IMR-90 (cell line): Measurements from ENCODE around the gene CDKAL1.

Experiments
- BHLHE40 ChIP-seq: fragments of 150-350 bp; IDR thresholded peaks from 2 replicates; pipeline ENCODE4 v1.6.1; 2016; ENCODE audit warnings: mild to moderate bottlenecking, low read depth, low read length
- FOS ChIP-seq: fragments of 150-350 bp; IDR thresholded peaks from 2 replicates; pipeline ENCODE4 v1.6.1; 2016; ENCODE audit warnings: low read depth, low read length
- MAFK ChIP-seq: IDR thresholded peaks from 2 replicates; pipeline ENCODE4 v1.6.1; 2012; ENCODE audit warnings: low read depth, low read length, improper control_type of control experiment
- MAZ ChIP-seq: IDR thresholded peaks from 2 replicates; pipeline ENCODE4 v1.6.1; 2012; ENCODE audit warnings: low read depth, mild to moderate bottlenecking, low read length, improper control_type of control experiment, moderate library complexity, borderline replicate concordance
- MXI1 ChIP-seq: IDR thresholded peaks from 2 replicates; pipeline ENCODE4 v1.6.1; 2012; ENCODE audit warnings: low read depth, mild to moderate bottlenecking, low read length, moderate library complexity, borderline replicate concordance
- NFE2L2 ChIP-seq: fragments of 150-350 bp; IDR thresholded peaks from 2 replicates; pipeline ENCODE4 v1.6.1; 2016; ENCODE audit warnings: low read depth, mild to moderate bottlenecking, low read length
- POLR2A ChIP-seq: IDR thresholded peaks from 2 replicates; pipeline ENCODE4 v1.6.1; 2012; ENCODE audit warnings: mild to moderate bottlenecking, low read depth, low read length
- RAD21 ChIP-seq: IDR thresholded peaks from 2 replicates; pipeline ENCODE4 v1.6.1; 2012; ENCODE audit warnings: low read length, improper control_type of control experiment
- RCOR1 ChIP-seq: IDR thresholded peaks from 2 replicates; pipeline ENCODE4 v1.6.1; 2012; ENCODE audit warnings: mild to moderate bottlenecking, low read length, improper control_type of control experiment; ENCODE audit not compliant: insufficient replicate concordance
- RFX5 ChIP-seq: IDR thresholded peaks from 2 replicates; pipeline ENCODE4 v1.8.0; 2012; ENCODE audit warnings: low read depth, mild to moderate bottlenecking, low read length, moderate library complexity
- SMC3 ChIP-seq: fragments of 150-350 bp; IDR thresholded peaks from 2 replicates; pipeline ENCODE4 v1.6.1; 2016; ENCODE audit warnings: low read depth, mild to moderate bottlenecking, antibody characterized with exemption, low read length, moderate library complexity
- TF ChIP-seq, protein P1 (sequence below): conservative IDR thresholded peaks from 2 replicates; pipeline ENCODE4 v1.5.1; 2012; ENCODE audit warnings: mild to moderate bottlenecking, low read depth, low read length, improper control_type of control experiment
- TF ChIP-seq, protein P2 (sequence below): fragments of 150-350 bp; IDR thresholded peaks from 2 replicates; pipeline ENCODE4 v1.6.1; 2016; ENCODE audit warnings: low read depth, mild to moderate bottlenecking, low read length, moderate library complexity, borderline replicate concordance
- TF ChIP-seq, protein P3 (sequence below): fragments of 150-350 bp; IDR thresholded peaks from 2 replicates; pipeline ENCODE4 v1.6.1; 2017; ENCODE audit warnings: mild to moderate bottlenecking, antibody characterized with exemption, low read length, low read depth

DNA sequence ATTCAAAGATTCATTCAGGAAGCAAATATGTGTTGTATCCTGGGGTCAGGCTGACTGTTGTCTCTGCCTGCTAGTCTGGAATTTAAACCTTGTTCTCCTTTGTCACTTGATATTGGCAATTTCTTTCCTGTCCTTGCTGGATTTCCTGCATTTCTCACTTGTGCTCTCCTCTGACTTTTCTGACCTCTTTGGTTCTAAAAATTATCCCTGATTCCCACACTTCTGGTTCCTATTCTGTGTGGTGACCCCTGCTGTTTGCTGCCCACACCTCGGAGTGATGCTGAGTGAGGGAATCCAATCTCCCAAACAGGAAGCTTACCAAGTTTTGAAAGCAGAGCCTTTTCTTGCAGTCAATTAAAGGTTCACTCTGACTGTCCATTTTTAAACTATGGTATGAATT lies 345.3 kb downstream of the CDKAL1 start:
- TF ChIP-seq, protein P1, sequence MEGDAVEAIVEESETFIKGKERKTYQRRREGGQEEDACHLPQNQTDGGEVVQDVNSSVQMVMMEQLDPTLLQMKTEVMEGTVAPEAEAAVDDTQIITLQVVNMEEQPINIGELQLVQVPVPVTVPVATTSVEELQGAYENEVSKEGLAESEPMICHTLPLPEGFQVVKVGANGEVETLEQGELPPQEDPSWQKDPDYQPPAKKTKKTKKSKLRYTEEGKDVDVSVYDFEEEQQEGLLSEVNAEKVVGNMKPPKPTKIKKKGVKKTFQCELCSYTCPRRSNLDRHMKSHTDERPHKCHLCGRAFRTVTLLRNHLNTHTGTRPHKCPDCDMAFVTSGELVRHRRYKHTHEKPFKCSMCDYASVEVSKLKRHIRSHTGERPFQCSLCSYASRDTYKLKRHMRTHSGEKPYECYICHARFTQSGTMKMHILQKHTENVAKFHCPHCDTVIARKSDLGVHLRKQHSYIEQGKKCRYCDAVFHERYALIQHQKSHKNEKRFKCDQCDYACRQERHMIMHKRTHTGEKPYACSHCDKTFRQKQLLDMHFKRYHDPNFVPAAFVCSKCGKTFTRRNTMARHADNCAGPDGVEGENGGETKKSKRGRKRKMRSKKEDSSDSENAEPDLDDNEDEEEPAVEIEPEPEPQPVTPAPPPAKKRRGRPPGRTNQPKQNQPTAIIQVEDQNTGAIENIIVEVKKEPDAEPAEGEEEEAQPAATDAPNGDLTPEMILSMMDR, result no peak
- TF ChIP-seq RFX5, result no peak
- no peak for TF ChIP-seq POLR2A
- TF ChIP-seq, protein P2, sequence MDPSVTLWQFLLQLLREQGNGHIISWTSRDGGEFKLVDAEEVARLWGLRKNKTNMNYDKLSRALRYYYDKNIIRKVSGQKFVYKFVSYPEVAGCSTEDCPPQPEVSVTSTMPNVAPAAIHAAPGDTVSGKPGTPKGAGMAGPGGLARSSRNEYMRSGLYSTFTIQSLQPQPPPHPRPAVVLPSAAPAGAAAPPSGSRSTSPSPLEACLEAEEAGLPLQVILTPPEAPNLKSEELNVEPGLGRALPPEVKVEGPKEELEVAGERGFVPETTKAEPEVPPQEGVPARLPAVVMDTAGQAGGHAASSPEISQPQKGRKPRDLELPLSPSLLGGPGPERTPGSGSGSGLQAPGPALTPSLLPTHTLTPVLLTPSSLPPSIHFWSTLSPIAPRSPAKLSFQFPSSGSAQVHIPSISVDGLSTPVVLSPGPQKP, result no peak
- TF ChIP-seq, protein P3, sequence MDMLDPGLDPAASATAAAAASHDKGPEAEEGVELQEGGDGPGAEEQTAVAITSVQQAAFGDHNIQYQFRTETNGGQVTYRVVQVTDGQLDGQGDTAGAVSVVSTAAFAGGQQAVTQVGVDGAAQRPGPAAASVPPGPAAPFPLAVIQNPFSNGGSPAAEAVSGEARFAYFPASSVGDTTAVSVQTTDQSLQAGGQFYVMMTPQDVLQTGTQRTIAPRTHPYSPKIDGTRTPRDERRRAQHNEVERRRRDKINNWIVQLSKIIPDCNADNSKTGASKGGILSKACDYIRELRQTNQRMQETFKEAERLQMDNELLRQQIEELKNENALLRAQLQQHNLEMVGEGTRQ, result no peak
- no peak for TF ChIP-seq MAZ
- no peak for TF ChIP-seq NFE2L2
- no peak for TF ChIP-seq MXI1
- no peak for TF ChIP-seq BHLHE40
- no peak for TF ChIP-seq MAFK
- no peak for TF ChIP-seq RAD21
- TF ChIP-seq RCOR1, result no peak
- no peak for TF ChIP-seq SMC3
- no peak for TF ChIP-seq FOS
